GM21390 (cell line): ENCODE results near the gene ZNF423.

Experiments used
- ATAC-seq: cut with Tn5 transposase; IDR thresholded peaks from one replicate; pipeline ENCODE4 v1.9.1; 2021; ENCODE audit not compliant: unreplicated experiment

Gene ZNF423

DNA sequence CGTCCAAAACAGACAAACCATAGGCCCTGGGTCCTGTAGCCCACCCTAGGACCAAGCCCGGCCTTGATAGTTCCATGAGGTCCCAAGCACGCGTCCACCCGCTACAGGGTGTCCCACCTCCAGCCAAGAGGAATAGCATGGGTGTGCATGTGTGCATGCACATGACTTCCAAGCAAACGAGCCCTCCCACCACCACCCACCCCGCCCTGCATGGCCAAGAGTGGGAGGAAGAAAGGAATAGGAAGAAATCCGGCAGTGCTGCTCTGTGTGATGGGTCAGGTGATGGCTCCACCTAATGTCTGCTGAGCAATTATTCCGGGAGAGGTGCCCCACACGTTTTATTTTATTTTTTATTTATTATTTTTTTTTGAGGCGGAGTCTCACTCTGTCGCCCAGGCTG, 184.6 kb downstream of the ZNF423 start:
- no peak for ATAC-seq

DNA sequence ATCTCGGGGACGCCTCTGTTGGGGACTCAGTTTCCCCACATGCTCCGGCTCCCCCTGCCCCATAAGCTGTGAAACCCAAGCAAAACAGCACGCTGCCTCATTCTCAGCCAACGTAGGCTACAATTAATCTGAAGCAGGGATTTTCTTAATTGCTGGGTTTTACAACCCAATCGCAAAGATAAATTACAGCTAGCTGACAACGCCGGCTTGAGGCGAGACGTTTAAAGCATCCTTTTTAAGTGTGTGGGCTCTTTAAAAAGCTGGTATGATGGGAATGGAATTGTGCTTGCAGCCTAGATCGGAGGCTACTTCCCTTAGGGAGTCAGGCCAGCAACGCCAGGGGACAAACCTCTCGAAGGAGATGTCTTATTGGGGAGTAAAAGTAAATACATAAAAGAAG, 185.3 kb downstream of the ZNF423 start:
- no peak for ATAC-seq

DNA sequence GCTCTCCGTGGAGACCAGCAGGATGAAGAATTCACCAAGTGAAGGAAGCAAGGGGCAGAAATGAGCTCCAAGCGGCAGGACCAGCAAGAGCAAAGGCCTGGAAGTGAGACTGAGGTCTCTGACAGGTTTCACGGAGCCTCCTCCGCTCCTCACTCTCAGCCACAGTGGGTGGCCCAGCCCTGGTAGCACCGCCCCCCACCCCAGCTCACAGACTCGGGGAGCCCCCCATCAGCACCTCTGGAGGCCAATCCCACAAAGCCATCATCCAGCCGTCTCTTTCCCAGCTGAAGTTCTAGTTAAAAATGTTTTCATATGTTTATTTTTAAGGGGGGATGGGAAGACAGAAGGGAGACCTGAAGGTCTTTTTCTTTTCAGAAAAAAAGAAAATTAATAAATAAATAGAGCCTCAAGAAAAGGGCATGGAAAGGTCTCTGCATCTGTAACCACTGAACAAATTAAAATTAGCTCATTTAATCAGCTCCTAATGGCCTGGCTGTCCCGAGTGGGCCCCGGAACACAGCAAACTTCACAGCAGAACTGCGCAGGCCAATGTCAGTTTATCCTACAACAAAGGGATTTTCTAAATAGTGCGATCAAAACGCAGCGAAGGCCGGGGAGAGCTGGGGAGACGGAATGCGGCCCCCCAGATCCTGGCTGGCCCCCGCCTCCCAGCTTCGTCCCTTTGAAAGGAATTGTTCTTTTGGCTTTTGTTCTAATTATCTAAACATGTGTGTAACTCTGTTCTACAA, 190.3 kb downstream of the ZNF423 start:
- ATAC-seq: no peak

DNA sequence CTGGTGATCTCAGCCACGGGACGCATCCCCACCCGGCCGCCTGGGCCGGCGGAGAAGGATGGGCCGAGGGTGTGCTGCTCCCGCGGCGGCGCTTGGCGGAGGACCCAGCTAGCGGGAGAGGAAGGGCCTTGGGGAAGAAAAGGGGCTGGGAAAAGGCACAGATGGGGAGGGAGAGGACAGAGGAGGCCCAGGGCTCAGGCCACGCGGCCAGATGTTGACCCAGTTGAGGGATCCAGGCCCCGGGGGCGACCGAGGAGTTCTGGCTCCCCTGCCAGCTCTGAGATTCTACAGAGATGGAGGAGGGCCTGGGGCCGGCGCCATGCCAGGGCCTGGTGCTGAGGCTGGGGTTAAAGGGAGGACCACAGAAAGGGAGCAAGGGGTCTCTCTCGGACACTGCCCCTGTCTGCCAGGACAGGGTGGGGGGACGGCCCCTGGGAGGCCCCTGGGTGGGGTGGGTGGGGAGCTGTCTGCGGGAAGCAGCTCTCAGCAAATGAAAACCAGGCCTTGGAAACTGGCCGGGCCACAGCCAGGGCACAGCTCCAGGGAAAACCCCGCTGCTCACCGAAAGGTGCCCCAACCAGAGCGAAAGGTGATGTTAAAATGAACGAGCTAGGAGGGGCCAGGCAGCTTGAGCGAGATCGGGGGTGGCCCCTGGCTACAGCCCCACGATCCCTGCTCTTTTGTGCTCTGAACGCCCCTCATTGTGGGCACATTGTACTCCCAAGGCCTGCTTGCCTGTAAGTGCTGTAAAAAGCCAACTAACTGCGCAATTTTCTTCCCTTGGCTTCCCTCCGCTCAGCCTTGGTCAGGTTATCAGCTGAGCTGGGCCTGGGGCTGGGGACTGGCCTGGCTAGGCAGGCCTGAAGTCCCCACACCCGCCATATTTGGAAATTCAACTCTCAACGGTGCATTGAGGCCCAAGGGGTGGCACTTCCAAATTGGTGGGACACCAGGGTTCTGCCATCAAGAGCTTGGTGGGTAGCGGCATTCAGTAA, 191.4 kb downstream of the ZNF423 start:
- no peak for ATAC-seq

DNA sequence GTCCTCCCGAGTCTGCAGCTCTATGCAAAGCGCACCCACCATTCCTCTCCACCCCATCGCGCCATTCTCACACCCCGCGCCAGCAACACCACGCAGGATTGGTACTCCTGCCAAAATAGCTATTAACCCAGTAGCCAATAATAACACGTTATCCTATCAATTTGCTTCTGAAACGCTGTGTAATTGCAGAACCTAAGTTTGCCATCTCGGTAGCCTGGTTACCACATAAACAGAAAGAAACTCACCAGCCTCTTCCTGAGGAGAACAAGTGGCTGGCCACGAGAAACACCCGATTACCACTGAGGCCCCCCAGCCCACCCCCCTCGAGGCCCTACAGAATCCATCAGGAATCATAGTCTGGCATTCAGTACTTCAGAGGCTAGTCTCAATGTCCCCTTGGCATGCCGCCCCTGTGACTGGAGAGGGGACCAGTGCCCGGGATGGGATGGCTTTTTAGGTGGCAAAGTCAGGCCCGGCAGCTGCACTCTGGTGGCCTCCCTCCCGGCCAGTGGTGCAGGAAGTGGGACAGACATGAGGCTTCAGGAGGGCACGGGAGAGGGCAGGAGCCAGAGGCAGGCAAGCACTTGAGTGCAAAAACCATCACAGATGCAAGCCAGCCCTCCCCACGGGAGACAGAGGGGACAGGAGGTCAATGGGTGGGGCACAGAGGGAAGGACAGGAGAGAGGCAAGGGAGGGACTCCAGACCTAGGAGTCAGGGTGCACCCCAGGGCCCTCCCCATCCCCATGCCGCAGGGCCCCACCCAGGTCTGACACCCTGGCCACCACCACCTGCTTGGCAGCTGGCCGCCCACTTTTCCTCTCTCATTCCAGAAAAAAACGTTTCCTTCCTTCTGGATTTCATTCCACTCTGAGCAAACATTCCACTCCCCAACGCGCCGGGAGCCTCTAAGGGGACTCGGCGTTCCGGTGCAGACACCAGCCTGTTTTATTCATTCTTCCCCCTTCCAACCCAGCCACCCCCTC, 192.5 kb downstream of the ZNF423 start:
- ATAC-seq: no peak

DNA sequence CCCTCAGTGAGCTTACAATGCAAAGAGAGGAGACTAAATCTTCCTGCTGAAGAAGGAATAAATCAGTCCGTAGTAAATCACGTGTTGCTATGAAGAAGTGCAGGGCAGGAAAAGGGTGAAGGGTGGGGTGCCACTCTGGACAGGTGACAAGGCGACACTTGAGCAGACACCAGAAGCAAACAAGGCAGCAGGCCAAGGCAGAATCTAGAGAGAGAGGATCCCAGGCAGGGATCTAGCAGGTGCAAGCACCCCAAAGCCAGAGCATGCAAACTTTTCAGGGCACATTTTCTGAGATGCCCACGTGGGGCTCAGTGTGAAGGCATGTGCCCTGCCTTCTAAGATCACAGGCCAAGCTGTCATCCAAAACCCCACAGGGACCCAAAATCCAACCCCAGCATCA, 193.3 kb downstream of the ZNF423 start:
- no peak for ATAC-seq

DNA sequence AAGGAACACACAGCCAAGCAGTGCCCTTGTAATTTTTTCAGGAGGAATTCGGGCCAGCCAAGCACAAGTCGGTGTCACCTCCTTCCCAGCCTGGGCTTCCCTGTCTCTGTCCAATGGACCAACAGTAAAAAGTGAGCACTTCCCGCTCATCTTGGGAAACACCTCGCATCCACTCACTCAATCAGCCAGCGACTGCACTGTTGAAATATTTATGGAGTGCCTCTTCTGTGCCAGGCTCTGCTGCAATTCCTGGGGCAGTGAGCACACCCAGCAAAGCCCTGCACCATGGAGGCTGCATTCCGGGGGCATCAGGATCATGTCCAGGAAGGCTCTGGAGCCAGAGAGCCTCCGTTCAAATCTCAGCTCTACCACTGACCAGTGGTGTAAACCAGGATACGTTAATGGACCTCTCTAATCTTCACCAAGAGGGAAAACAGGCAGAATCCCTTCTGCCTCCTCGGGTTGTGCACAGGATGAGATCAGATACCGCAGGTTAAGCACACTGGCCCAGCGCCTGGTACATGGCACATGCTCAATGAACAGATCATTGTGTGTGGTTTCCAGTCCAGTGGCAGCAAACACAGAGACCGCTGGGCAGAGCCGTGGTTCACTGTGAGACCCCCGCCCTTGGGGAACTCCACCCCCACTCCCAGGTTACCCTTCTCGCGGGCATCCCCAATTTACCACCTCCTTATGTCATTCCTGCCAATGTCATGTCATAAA, 194.3 kb downstream of the ZNF423 start:
- no peak for ATAC-seq

DNA sequence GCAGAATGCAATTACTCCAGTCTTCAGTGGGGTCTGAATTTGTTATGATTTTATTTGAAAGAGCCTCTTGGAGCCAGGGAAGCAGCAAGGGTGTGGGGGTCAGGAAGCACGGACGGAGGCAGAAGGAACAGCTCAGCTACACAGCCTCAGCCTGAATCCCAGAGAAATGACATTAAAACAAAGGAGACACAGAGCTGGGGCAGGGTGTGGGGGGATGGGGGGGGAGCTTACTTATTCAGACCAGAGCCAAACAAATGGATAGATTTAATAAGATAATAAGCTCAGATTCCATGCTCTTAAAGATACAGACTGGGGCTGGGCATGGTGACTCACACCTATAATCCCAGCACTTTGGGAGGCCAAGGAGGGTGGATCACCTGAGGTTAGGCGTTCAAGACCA, 195.3 kb downstream of the ZNF423 start:
- no peak for ATAC-seq

DNA sequence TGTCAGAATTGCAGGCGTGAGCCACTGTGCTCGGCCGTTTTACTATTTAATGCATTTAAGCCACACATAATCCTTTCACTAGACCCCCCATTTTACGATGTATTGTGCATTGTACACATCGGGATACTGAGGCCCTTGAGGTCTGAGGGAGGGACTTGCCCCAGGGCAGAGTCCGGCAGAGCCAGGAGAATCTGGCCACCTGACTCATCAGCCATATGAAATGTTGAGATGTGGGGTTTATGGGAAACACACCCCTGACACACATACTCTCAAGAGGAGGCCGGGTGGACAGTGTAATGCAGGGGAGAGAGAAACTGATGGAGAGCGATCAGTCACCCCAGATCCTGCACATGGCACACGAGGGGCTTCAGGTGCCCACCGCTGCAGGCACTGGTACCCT, 196.6 kb downstream of the ZNF423 start:
- ATAC-seq: no peak

DNA sequence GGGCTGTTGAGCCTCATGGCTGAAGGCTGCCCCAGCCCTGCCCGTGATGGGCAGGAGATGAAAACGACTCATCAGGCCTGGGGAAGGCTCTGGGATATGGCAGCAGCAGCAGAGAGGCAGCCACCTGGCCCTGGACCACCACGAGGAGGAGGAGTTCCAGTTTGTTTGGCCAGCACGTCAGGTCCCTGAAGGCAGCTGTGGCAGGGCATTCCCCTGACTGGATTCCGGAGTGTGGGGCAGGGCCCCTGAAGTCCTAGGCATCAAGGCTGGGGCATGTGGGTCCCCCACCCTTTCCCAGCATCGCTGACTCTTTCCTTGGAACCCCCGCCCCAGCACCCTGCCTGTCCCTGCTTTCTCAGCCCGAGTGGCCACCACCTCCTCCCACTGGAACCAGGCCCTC, 197.4 kb downstream of the ZNF423 start:
- no peak for ATAC-seq

DNA sequence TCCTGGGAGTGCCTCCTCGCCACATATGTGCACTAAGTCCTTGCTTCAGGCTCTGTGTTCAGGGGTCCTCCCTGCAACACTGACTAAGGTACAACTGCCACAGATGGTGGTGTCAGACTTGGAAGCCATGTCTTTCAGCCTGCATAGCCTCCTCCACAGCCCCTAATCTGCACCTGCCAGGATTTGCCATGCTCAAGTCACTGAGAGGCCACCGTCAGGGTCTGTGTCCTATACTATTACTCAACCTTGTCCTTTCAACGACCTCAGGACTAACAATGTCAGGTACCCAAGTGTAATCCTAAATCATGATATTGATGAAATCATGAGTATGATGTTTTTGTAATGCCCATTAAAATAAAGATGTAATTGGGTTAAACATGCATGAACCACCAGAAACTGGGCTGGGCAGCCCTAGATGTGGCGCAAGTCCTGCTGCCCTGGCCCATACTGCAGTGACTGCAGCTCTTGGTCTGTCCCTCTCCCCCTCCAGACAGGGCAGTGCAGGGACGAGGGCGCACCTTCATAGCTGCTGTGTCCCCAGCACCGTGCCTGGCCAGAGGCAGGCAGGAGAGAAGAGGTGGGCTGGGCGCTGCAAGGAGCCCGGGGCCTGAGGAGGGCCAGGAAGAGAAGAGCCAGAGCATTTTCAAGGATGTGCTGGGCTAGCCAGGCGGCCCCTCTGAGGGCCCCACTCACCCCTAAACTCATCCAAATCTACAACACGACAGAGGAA, 198.0 kb downstream of the ZNF423 start:
- no peak for ATAC-seq

DNA sequence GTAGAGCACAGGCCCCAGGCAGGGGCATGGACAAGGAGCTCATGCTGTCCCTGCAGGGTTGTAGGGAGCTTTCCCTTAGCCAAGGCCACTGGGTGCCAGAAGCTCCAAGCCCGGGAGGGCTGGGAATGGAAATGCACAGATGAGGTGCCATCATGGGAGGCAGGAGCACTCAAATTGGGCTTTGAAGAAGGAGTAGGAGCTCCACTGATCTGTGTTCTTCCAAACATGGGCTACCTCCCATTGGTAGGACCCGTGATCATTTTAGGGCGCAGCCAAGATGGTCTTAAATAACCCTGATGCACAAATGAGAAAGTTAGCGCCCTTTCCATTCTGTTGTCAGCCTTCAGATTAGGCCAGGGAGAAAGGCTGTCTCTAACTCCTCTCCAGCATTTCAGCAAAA, 201.5 kb downstream of the ZNF423 start:
- no peak for ATAC-seq

DNA sequence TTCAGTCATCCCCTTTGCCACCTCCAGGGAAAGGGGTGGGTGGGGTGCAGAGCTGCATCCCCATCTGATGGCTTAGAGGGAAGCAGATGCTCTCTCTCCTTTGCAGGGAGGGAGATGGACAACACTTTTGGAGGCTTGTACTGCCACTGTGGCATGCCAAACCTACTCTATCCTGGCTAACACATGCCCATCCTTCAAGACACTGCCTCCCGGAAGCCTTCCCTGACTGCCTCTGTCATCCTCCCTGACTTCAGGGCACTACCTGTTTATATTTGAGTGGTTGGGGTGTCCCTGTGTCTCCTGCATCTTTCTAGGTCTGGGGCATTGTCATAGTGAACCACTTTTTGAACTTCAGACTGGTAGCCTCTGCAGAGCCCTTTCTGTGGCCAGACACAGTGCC, 202.3 kb downstream of the ZNF423 start:
- ATAC-seq: no peak

DNA sequence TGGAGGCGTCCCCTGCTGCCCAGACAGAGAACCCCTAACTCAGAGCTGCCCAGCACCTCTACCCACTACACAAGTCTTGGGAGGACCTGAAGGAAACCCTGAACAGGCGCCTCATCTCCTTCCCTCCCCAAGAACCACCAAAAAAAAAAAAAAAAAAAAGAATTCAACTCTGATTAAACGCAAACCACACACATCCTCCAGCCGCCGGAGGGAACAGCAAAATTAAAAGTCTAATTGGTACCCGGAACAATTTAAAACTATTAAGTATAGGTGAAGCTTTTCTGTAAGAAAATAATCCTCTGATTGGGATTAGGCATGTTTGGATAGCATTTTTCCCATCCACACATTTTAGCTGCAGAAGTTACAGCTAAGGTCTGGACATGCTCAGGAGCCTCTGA, 202.7 kb downstream of the ZNF423 start:
- ATAC-seq: no peak

DNA sequence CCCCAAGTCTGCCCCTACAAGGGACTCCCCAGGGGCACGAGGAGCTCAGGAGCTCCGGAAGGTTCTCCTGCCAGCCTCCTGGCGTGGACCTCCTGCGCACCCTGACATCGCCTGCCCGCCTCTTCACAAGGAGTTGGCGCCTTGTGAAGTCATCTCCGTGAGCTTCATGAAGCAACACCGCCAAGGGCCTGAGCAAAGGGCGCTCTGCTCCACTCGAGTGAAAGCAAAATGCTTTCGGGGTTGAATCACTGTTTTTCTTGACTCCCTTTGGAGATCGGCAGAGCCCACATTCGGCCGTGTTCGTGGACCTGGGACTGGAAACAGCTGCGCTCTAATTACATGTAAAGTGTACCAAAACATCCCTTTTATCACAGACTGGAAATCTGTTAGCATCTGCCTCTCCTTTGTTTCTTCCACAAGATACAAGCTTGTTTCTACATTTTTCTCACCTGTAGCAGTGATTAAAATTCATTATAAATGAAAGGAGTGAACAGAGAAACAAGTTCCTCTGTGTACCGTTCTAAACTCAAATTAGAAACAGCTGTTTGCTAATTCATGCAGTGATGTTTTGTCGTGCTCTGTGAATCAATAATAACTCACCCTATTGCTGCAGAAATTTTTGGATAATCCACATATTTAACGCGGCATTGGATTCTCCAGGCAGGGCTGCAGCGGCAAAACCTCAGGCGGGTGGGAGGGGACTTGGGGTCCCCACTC, 203.3 kb downstream of the ZNF423 start:
- ATAC-seq: no peak

DNA sequence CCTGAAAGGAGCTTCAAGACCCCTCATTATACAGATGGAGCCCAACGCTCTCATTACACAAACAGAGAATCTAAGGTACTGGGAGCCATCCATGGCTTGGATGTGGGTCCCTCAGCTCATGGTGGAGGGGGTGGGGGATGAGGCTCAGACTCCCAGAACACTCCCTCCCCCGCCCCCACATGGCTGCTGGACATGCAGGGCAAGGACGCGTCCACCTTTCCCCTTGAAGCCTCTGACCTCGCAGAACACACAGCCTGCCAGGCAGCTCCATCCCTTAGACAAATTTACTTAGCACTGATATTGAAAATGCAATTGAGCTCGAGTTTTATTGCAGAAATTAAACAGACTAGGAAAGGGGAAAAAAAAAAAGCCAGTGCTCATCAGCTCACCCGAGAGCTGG, 203.9 kb downstream of the ZNF423 start:
- ATAC-seq: no peak

DNA sequence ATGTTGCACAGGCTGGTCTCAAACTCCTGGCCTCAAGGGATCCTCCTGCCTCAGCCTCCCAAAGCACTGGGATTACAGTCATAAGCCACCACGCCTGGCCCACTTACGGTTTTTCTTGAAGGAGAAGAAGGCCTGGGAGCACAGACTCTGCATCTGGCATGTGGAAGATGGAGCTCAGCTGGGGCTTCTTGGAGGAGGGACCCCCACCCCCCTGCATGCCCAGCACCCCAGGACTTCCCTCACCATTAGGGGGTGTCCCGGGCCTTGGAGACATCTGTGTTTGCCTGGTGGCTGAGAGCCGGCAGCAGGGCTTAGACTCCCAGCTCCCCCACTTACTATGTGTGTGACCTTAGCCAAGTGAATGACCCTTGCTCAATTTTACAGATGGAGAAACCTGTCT, 204.7 kb downstream of the ZNF423 start:
- no peak for ATAC-seq

DNA sequence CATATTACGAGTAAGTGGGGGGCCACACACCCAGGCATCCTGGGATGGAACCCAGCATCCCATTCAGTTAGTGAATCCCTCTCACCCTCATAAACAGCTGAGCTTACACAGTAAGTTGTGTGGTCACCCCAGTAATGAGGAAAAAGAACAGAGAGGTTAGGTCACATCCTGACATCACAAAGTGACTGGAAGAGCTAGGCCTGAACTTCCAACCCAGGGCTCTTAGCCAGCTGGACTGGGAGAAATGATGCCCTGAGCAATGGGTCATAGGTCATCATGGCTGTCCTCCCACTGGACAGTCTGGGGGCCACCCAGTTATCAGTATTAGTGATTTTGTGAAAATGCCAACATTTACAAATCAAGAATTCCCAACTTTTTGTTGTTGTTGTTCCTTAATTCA, 205.3 kb downstream of the ZNF423 start:
- ATAC-seq: no peak
